ENCODE measurements around the gene TUBG1.

DNA sequence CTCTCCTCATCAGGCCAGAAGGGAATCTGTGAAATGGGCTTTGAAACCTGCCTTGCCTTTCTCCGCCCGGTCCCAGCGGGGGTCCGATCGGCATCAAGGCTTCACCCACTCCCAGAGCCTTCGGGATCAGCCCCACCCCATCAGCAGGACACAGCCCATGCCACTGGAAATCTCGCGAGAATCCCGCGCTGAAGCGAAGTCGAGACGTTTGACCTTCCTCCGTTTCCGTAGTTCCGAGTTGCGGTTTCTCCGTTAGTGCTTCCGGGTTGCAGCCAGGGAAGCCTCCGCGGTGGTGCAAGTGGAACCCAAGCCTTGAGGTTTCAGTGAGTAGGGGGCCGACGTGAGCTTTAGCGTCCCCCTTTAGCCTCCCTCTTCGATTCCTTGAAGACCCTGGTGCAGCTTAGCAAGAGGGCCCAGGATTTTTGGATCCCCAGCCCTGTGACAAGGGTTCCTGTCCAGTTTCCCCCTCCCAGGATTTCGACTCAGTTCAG lies 47.5 kb upstream of the TUBG1 start, which contains the start of gene COASY:
- peak; percentile 18 to 81 (median 80) for TF ChIP-seq POLR2A (IDR thresholded peaks at IDR 0.05)
- TF ChIP-seq, protein P1, sequence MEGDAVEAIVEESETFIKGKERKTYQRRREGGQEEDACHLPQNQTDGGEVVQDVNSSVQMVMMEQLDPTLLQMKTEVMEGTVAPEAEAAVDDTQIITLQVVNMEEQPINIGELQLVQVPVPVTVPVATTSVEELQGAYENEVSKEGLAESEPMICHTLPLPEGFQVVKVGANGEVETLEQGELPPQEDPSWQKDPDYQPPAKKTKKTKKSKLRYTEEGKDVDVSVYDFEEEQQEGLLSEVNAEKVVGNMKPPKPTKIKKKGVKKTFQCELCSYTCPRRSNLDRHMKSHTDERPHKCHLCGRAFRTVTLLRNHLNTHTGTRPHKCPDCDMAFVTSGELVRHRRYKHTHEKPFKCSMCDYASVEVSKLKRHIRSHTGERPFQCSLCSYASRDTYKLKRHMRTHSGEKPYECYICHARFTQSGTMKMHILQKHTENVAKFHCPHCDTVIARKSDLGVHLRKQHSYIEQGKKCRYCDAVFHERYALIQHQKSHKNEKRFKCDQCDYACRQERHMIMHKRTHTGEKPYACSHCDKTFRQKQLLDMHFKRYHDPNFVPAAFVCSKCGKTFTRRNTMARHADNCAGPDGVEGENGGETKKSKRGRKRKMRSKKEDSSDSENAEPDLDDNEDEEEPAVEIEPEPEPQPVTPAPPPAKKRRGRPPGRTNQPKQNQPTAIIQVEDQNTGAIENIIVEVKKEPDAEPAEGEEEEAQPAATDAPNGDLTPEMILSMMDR (IDR thresholded peaks at IDR 0.05) = peak in 1 of 7 experiments; percentile 7

All from body of pancreas (tissue), 4 donors.